Fibroblast of lung (primary cell): ENCODE data around the gene LHFPL4. TPM values are rescaled to one million over a fixed set of nuclear protein-coding genes. Genes with fewer than 3 reads are reported as not detected.

Experiments
- DNase-seq, 2 donors: peaks; one replicate each; pipeline versions ENCODE4 v3.0.0 to v3.0.0-alpha.2; 2010; ENCODE audit warnings: low read depth in 2 of 2
- H2AFZ ChIP-seq: 2 replicates; pipeline ENCODE4 v1.5.1; 2012; ENCODE audit warnings: low read length, control low read depth, inconsistent platforms
- H3K27ac ChIP-seq: 2 replicates; pipeline ENCODE4 v1.5.1; 2011; ENCODE audit warnings: low read length, control low read depth; ENCODE audit not compliant: insufficient read depth
- H3K27me3 ChIP-seq: 2 replicates; pipeline ENCODE4 v1.5.1; 2011; ENCODE audit warnings: mild to moderate bottlenecking, low read length; ENCODE audit not compliant: control insufficient read depth, insufficient read depth
- H3K36me3 ChIP-seq: 2 replicates; pipeline ENCODE4 v1.5.1; 2011; ENCODE audit warnings: low read length; ENCODE audit not compliant: control insufficient read depth, insufficient read depth
- H3K4me1 ChIP-seq: 2 replicates; pipeline ENCODE4 v1.5.1; 2011; ENCODE audit warnings: low read length; ENCODE audit not compliant: control insufficient read depth, insufficient read depth; ENCODE audit errors: extremely low read depth
- H3K4me2 ChIP-seq: 2 replicates; pipeline ENCODE4 v1.5.1; 2011; ENCODE audit warnings: low read length, control low read depth; ENCODE audit not compliant: insufficient read depth; ENCODE audit errors: extremely low read depth
- H3K4me3 ChIP-seq, 4 experiments: fragments of 200-600 bp in 1 of 4; sonication (generic) in 1 of 4; replicated peaks in 1 of 4; 2 replicates each; pipeline ENCODE4 v1.5.1; 2011 to 2016; ENCODE audit warnings: low read length in 4 of 4, low read depth in 3 of 4, mild to moderate bottlenecking in 3 of 4, control low read depth in 2 of 4, inconsistent platforms in 1 of 4, mixed read lengths in 1 of 4; ENCODE audit not compliant: insufficient read depth in 1 of 4; ENCODE audit errors: control extremely low read depth in 1 of 4
- H3K79me2 ChIP-seq: 2 replicates; pipeline ENCODE4 v1.5.1; 2012; ENCODE audit warnings: mild to moderate bottlenecking, low read length, inconsistent platforms; ENCODE audit not compliant: control insufficient read depth, insufficient read depth
- H3K9ac ChIP-seq: 2 replicates; pipeline ENCODE4 v1.5.1; 2011; ENCODE audit warnings: mild to moderate bottlenecking, low read length, control low read depth; ENCODE audit not compliant: insufficient read depth
- H3K9me3 ChIP-seq: 2 replicates; pipeline ENCODE4 v1.5.1; 2012; ENCODE audit warnings: low read depth, low read length; ENCODE audit not compliant: control insufficient read depth, insufficient read depth
- H4K20me1 ChIP-seq: 2 replicates; pipeline ENCODE4 v1.5.1; 2011; ENCODE audit warnings: low read length; ENCODE audit not compliant: control insufficient read depth, insufficient read depth; ENCODE audit errors: extremely low read depth
- EZH2 ChIP-seq: IDR thresholded peaks from 2 replicates; pipeline ENCODE4 v1.5.1; 2012; ENCODE audit warnings: low read length, control low read depth, mild to moderate bottlenecking; ENCODE audit errors: missing control alignments
- polyA plus RNA-seq, 2 donors: library from polyadenylated mRNA; depleted of rRNA in 1 of 2; stranded (reverse) in 1 of 2; unstranded in 1 of 2; fragments of >200 nt; gene quantifications; 2 replicates each; pipeline ENCODE4 v1.2.1, GENCODE V29; 2011 to 2012; ENCODE audit warnings: missing spikeins in 1 of 2
- total RNA-seq: library from RNA; depleted of rRNA; stranded (reverse); fragments of >200 nt; gene quantifications from 2 replicates; pipeline ENCODE4 v1.2.1, GENCODE V29; 2014
- TF ChIP-seq, protein P1 (sequence below), 2 donors: IDR thresholded peaks in 1 of 2; conservative IDR thresholded peaks in 1 of 2; 1 replicate in 1 of 2; 2 replicates in 1 of 2; pipeline ENCODE4 v1.5.1; 2011 to 2012; ENCODE audit warnings: low read length in 2 of 2, control low read depth in 1 of 2, inconsistent platforms in 1 of 2, low read depth in 1 of 2, mild to moderate bottlenecking in 1 of 2

Gene LHFPL4
- total and polyA plus RNA-seq, 2 donors (not counting 1 experiment from before 2014, with no cell fraction given): 0.01 to 0.17 TPM

DNA sequence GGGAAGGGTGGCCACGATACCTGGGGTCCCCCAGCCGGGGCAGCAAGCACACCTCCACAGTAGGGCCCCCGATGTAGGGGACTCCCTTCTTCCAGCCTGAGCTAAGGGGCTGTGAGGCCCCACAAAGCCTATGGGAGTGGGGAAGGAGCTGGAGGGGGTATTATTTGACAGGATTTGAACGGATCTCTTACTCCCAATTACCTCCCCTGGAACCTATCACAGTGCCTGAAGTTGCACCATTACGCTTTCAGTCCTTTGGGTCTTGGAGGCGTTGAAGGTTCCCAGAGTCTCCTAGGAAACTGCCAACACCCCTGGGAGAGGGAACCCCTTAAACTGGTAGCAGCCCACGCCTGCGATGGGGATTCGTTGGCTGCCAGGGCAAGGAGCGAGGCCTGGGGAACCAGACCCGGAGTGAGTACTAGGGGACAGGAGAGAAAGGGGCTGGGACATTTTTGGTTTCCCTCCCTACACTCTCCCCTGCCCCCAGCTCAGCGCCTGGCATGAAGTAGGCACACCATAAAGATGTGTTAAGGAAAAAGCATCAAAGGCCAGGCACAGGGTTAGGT, 409 bp upstream of the LHFPL4 start:
- Histone ChIP-seq H3K4me1 (no peaks in the 10 kb centered on the region), H3K27me3 (no peaks in the 10 kb centered on the region), H3K4me2 (no peak overlapping the region), H3K9ac (no peak overlapping the region), H2AFZ (no peak overlapping the region), H3K79me2 (no peaks in the 10 kb centered on the region), H3K27ac (no peak overlapping the region), H3K9me3 (no peaks in the 10 kb centered on the region), H4K20me1 (no peaks in the 10 kb centered on the region), H3K4me3 (no peak overlapping the region), H3K36me3 (no peaks in the 10 kb centered on the region)
- DNase-seq: no peak
- TF ChIP-seq, protein P1, sequence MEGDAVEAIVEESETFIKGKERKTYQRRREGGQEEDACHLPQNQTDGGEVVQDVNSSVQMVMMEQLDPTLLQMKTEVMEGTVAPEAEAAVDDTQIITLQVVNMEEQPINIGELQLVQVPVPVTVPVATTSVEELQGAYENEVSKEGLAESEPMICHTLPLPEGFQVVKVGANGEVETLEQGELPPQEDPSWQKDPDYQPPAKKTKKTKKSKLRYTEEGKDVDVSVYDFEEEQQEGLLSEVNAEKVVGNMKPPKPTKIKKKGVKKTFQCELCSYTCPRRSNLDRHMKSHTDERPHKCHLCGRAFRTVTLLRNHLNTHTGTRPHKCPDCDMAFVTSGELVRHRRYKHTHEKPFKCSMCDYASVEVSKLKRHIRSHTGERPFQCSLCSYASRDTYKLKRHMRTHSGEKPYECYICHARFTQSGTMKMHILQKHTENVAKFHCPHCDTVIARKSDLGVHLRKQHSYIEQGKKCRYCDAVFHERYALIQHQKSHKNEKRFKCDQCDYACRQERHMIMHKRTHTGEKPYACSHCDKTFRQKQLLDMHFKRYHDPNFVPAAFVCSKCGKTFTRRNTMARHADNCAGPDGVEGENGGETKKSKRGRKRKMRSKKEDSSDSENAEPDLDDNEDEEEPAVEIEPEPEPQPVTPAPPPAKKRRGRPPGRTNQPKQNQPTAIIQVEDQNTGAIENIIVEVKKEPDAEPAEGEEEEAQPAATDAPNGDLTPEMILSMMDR (conservative IDR thresholded peaks at IDR 0.05 in 1 of 2, IDR thresholded peaks at IDR 0.05 in 1 of 2; ENCODE audit: low read depth in 1 of 2, low read length in 2 of 2): no peak
- no peak for TF ChIP-seq EZH2

DNA sequence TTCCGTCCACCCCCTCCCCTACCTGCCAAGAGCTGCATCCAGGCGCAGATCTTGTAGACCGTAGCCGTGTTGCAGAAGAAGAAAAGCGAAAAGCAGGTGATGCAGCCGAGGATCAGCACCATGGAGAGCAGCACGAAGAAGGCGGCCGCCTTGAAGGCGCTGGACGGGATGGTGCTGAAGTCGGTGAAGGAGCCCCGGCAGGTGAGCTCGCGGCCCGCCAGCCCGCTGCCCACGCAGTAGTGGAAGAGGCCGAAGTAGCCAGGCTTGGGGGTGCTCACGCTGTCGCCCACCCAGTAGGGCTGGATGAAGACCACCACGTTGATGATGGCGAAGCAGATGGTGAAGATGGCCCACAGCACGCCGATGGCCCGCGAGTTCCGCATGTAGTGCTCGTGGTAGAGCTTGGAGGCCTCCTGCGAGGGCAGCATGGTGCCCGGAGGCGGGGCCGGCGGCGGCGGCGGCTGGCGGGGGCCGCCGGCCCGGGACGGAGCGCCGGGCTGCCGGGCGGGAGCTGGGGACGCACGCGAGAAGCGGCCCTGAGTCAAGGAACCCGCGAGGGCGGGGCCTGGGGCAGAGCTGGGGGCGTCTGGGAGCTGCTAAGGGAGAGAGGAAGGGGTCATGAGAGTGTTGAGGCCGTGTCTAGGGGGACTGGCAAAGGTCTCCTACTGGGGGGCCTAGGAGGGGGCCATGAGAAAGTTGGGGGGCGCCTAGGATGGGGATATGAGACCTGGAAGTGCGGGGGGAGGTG, 1.2 kb downstream of the LHFPL4 start:
- Histone ChIP-seq H3K79me2 (no peaks in the 10 kb centered on the region), H3K36me3 (no peaks in the 10 kb centered on the region), H2AFZ (no peak overlapping the region), H3K9ac (no peak overlapping the region), H3K27ac (no peak overlapping the region), H3K27me3 (no peaks in the 10 kb centered on the region), H3K4me3 (no peak overlapping the region), H3K9me3 (no peaks in the 10 kb centered on the region), H3K4me1 (no peaks in the 10 kb centered on the region), H3K4me2 (no peak overlapping the region), H4K20me1 (no peaks in the 10 kb centered on the region)
- DNase-seq: peak; percentile 48 to 62
- TF ChIP-seq EZH2: no peak
- TF ChIP-seq, protein P1 (conservative IDR thresholded peaks at IDR 0.05 in 1 of 2, IDR thresholded peaks at IDR 0.05 in 1 of 2; ENCODE audit: low read depth in 1 of 2, low read length in 2 of 2): no peak

DNA sequence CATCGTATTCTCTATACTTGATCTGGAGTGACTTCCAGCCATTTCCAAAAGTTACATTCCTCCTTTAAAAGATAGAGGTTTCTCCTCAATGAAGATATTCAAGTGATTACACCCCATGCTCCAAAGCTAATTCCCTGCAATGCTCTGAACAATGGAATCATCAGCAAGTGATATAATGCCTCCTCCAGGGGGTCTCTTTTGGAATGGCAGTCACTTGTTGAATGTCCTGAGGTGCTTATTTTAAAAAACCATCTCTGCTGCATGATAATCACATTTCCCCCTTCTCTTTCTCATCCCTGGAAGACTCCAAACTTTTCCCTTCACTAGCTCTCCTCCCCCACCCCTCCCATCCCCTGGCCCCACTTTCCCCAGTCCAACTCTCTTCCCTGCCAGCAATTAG, 2.6 kb downstream of the LHFPL4 start:
- H4K20me1 ChIP-seq: no peaks in the 10 kb centered on the region

More for the DNA sequence above, 2.6 kb downstream of the LHFPL4 start:
- Histone ChIP-seq H3K9me3 (no peaks in the 10 kb centered on the region), H3K4me3 (no peak overlapping the region), H3K27me3 (no peaks in the 10 kb centered on the region), H3K9ac (no peak overlapping the region), H3K79me2 (no peaks in the 10 kb centered on the region), H3K4me1 (no peaks in the 10 kb centered on the region), H3K27ac (no peak overlapping the region), H3K4me2 (no peak overlapping the region), H3K36me3 (no peaks in the 10 kb centered on the region), H2AFZ (no peak overlapping the region)
- no peak for DNase-seq
- TF ChIP-seq, protein P1 (conservative IDR thresholded peaks at IDR 0.05 in 1 of 2, IDR thresholded peaks at IDR 0.05 in 1 of 2; ENCODE audit: low read depth in 1 of 2, low read length in 2 of 2): no peak
